HCT116 (cell line): ENCODE results near the gene NOTCH4. TPM values are rescaled to one million over a fixed set of nuclear protein-coding genes. Genes with fewer than 3 reads are reported as not detected.

Experiments used
- ATAC-seq: fragments of 200-7000 bp; cut with Tn5 transposase; 2 replicates; pipeline ENCODE4 v1.9.1; 2020; ENCODE audit warnings: mild to moderate bottlenecking, moderate library complexity
- BruUV-seq: library from RNA; stranded (reverse); fragments of 400-500 nt; replicated peaks from 2 replicates; lab custom pipeline; 2021; lab: Mats Ljungman, UMichigan
- CTCF ChIA-PET: fragments of 300-600 bp; sonication (Branson Sonifier 250); formaldehyde crosslinking; loops from one replicate; lab custom pipeline; 2021; ENCODE audit warnings: antibody characterized with exemption; lab: Charles Lee
- POLR2A ChIA-PET: fragments of 300-600, 350-600 bp; sonication (Branson Sonifier 250); formaldehyde crosslinking; loops from one replicate; lab custom pipeline; 2021; ENCODE audit warnings: antibody characterized with exemption; lab: Charles Lee
- RAD21 ChIA-PET, 2 experiments: fragments of 300-600 bp; sonication (Branson Sonifier 250); formaldehyde crosslinking; loops; one replicate each; lab custom pipeline; 2023; ENCODE audit warnings: low total read pairs in 2 of 2; ENCODE audit not compliant: uncharacterized antibody in 2 of 2, unreplicated experiment in 2 of 2, low non-redundant PET in 1 of 2; lab: Charles Lee
- DNase-seq: peaks from one replicate; pipeline ENCODE4 v3.0.0-alpha.2; 2010; ENCODE audit warnings: low read depth, low spot score
- H2AFZ ChIP-seq: fragments of 200-600 bp; shearing (Covaris generic), sonication (generic); 2 replicates; pipeline ENCODE4 v1.6.1; 2017; ENCODE audit warnings: low read depth, mixed run types, mixed read lengths, antibody characterized with exemption, low read length; ENCODE audit not compliant: poor library complexity, severe bottlenecking
- H3K27ac ChIP-seq: 2 replicates; pipeline ENCODE4 v1.5.1; 2012; ENCODE audit warnings: low read depth, low read length
- H3K27me3 ChIP-seq: fragments of 200-600 bp; sonication (generic); 2 replicates; pipeline ENCODE4 v1.6.1; 2016; ENCODE audit warnings: mixed run types, low read length, mixed read lengths; ENCODE audit not compliant: insufficient read depth
- H3K36me3 ChIP-seq, 2 experiments: fragments of 200-500 bp in 1 of 2; fragments of 200-600 bp in 1 of 2; sonication (Bioruptor generic) in 1 of 2; sonication (generic) in 1 of 2; 2 replicates each; pipeline versions ENCODE4 v1.5.1 to v1.6.1; 2014 to 2016; ENCODE audit warnings: low read length in 2 of 2, inconsistent platforms in 1 of 2, mixed read lengths in 1 of 2, mixed run types in 1 of 2; ENCODE audit not compliant: insufficient read depth in 2 of 2, control insufficient read depth in 1 of 2
- H3K4me1 ChIP-seq, 2 experiments: fragments of 200-600 bp in 1 of 2; sonication (generic) in 1 of 2; 2 replicates each; pipeline versions ENCODE4 v1.5.1 to v1.6.1; 2012 to 2017; ENCODE audit warnings: low read length in 2 of 2, inconsistent platforms in 1 of 2, mild to moderate bottlenecking in 1 of 2, mixed read lengths in 1 of 2, mixed run types in 1 of 2, moderate library complexity in 1 of 2; ENCODE audit not compliant: insufficient read depth in 2 of 2, control insufficient read depth in 1 of 2
- H3K4me2 ChIP-seq: fragments of 200-600 bp; sonication (generic); 2 replicates; pipeline ENCODE4 v1.6.1; 2017; ENCODE audit warnings: mixed run types, low read length, mixed read lengths
- H3K4me3 ChIP-seq, 2 experiments: fragments of 200-600 bp in 1 of 2; sonication (generic) in 1 of 2; replicated peaks in 1 of 2; 2 replicates each; pipeline ENCODE4 v1.5.1; 2011 to 2016; ENCODE audit warnings: low read length in 2 of 2, control low read depth in 1 of 2, low read depth in 1 of 2, mild to moderate bottlenecking in 1 of 2, mixed read lengths in 1 of 2, mixed run types in 1 of 2
- H3K79me2 ChIP-seq: fragments of 200-600 bp; sonication (generic); 2 replicates; pipeline ENCODE4 v1.6.1; 2017; ENCODE audit warnings: mild to moderate bottlenecking, mixed run types, low read length, moderate library complexity, mixed read lengths; ENCODE audit not compliant: insufficient read depth
- H3K9ac ChIP-seq: fragments of 200-600 bp; sonication (generic); 2 replicates; pipeline ENCODE4 v1.6.1; 2016; ENCODE audit warnings: low read length, mixed read lengths
- H3K9me2 ChIP-seq: fragments of 200-600 bp; sonication (generic), shearing (Covaris generic); 2 replicates; pipeline ENCODE4 v1.6.1; 2017; ENCODE audit warnings: mixed run types, mild to moderate bottlenecking, moderate library complexity; ENCODE audit not compliant: insufficient read depth
- H3K9me3 ChIP-seq, 2 experiments: fragments of 200-500 bp in 1 of 2; fragments of 200-600 bp in 1 of 2; sonication (Bioruptor generic) in 1 of 2; sonication (generic) in 1 of 2; 2 replicates each; pipeline ENCODE4 v1.6.1; 2014 to 2017; ENCODE audit warnings: low read length in 2 of 2, mixed read lengths in 2 of 2, inconsistent platforms in 1 of 2, low read depth in 1 of 2, mild to moderate bottlenecking in 1 of 2, mixed run types in 1 of 2, moderate library complexity in 1 of 2; ENCODE audit not compliant: control insufficient read depth in 1 of 2, insufficient read depth in 1 of 2
- H4K20me1 ChIP-seq: fragments of 200-600 bp; sonication (generic), shearing (Covaris generic); 2 replicates; pipeline ENCODE4 v1.6.1; 2017; ENCODE audit warnings: mixed run types, mild to moderate bottlenecking, moderate library complexity; ENCODE audit not compliant: insufficient read depth
- ATF3 ChIP-seq: IDR thresholded peaks from 2 replicates; pipeline ENCODE4 v1.6.1; 2012
- CBX3 ChIP-seq: IDR thresholded peaks from 2 replicates; pipeline ENCODE4 v1.6.1; 2012; ENCODE audit warnings: low read depth
- CEBPB ChIP-seq: IDR thresholded peaks from 2 replicates; pipeline ENCODE4 v1.6.1; 2012; ENCODE audit warnings: low read depth
- EGR1 ChIP-seq: IDR thresholded peaks from 2 replicates; pipeline ENCODE4 v1.6.1; 2012; ENCODE audit warnings: low read depth
- ELF1 ChIP-seq: IDR thresholded peaks from 2 replicates; pipeline ENCODE4 v1.6.1; 2012; ENCODE audit warnings: low read depth, borderline replicate concordance
- EZH2 ChIP-seq: fragments of 200-600 bp; sonication (generic); IDR thresholded peaks from 2 replicates; pipeline ENCODE4 v1.6.1; 2017; ENCODE audit warnings: antibody characterized with exemption, mixed run types
- EZH2phosphoT487 ChIP-seq: fragments of 200-600 bp; IDR thresholded peaks from 2 replicates; pipeline ENCODE4 v1.6.1; 2018; ENCODE audit warnings: antibody characterized with exemption, borderline replicate concordance
- JUND ChIP-seq: IDR thresholded peaks from 2 replicates; pipeline ENCODE4 v1.6.1; 2012
- MAX ChIP-seq: IDR thresholded peaks from 2 replicates; pipeline ENCODE4 v1.6.1; 2012
- POLR2A ChIP-seq: IDR thresholded peaks from 2 replicates; pipeline ENCODE4 v1.7.0; 2011; ENCODE audit warnings: borderline replicate concordance; ENCODE audit not compliant: insufficient read depth, insufficient read length; ENCODE audit errors: extremely low read depth
- POLR2AphosphoS5 ChIP-seq: IDR thresholded peaks from 2 replicates; pipeline ENCODE4 v1.6.1; 2011; ENCODE audit warnings: mild to moderate bottlenecking, low read depth, low read length, moderate library complexity
- RAD21 ChIP-seq: IDR thresholded peaks from 2 replicates; pipeline ENCODE4 v1.6.1; 2012; ENCODE audit warnings: low read depth, mild to moderate bottlenecking
- REST ChIP-seq: IDR thresholded peaks from 2 replicates; pipeline ENCODE4 v1.6.1; 2012; ENCODE audit warnings: low read depth
- SP1 ChIP-seq: IDR thresholded peaks from 2 replicates; pipeline ENCODE4 v1.6.1; 2012; ENCODE audit warnings: low read depth
- SRF ChIP-seq: IDR thresholded peaks from 2 replicates; pipeline ENCODE4 v1.6.1; 2012; ENCODE audit warnings: low read depth
- TCF7L2 ChIP-seq: IDR thresholded peaks from 2 replicates; pipeline ENCODE4 v1.7.0; 2011; ENCODE audit warnings: borderline replicate concordance, inconsistent platforms; ENCODE audit not compliant: insufficient read depth, insufficient read length; ENCODE audit errors: extremely low read depth
- YY1 ChIP-seq: IDR thresholded peaks from 2 replicates; pipeline ENCODE4 v1.6.1; 2011; ENCODE audit warnings: low read length, low read depth, moderate library complexity, mild to moderate bottlenecking; ENCODE audit not compliant: insufficient replicate concordance; ENCODE audit errors: extremely low read depth
- ZBTB33 ChIP-seq: IDR thresholded peaks from 2 replicates; pipeline ENCODE4 v1.6.1; 2011; ENCODE audit warnings: mild to moderate bottlenecking, low read length, moderate library complexity; ENCODE audit not compliant: insufficient replicate concordance; ENCODE audit errors: extremely low read depth
- ZFX ChIP-seq: fragments of 450-650 bp; IDR thresholded peaks from 2 replicates; pipeline ENCODE4 v1.6.1; 2017
- ZNF274 ChIP-seq: fragments of 200-500 bp; sonication (Bioruptor generic); IDR thresholded peaks from 2 replicates; pipeline ENCODE4 v1.6.1; 2014; ENCODE audit warnings: mild to moderate bottlenecking, low read depth, low read length, inconsistent platforms
- intact Hi-C: fragments of 100-400 bp; cut with micrococcal nuclease; formaldehyde crosslinking; loops from 2 replicates; pipeline ENCODE4 v1.10.0; 2022
- total RNA-seq: library from RNA; stranded (reverse); gene quantifications from one replicate; pipeline ENCODE4 v1.2.1, GENCODE V29; 2021; ENCODE audit not compliant: unreplicated experiment

Gene NOTCH4
- total RNA-seq, 1 experiment from 2014 or later = 0.81 TPM

GRCh38 chr6:32181148-32181702 lies 42.6 kb downstream of the NOTCH4 start:
- intact Hi-C loops = no loop called here
- Histone ChIP-seq H3K9me2 (no peaks in the 10 kb centered on the region), H3K79me2 (peaks cover 8% of the 10 kb centered on the region; the same call in 1 of the 2 replicates), H2AFZ (no peak overlapping the region), H3K27me3 (no peaks in the 10 kb centered on the region), H3K4me2 (no peak overlapping the region)
- ChIA-PET RAD21 (no interaction called here), CTCF (no interaction called here)
- BruUV-seq = no TSS peak
- no peak for ATAC-seq
- TF ChIP-seq MAX = no peak
- no peak for TF ChIP-seq POLR2AphosphoS5
- TF ChIP-seq SRF = no peak
- no peak for TF ChIP-seq EZH2phosphoT487
- no peak for TF ChIP-seq YY1
- no peak for TF ChIP-seq SP1
- TF ChIP-seq EGR1 = no peak
- TF ChIP-seq ZNF274 = no peak
- no peak for TF ChIP-seq ZBTB33
- TF ChIP-seq CEBPB = no peak
- no peak for TF ChIP-seq POLR2A
- no peak for TF ChIP-seq TCF7L2
- no peak for TF ChIP-seq RAD21
- TF ChIP-seq JUND = no peak
- TF ChIP-seq REST = no peak
- TF ChIP-seq ATF3 = no peak
- no peak for TF ChIP-seq ZFX
- no peak for TF ChIP-seq EZH2
- no peak for TF ChIP-seq CBX3
- TF ChIP-seq ELF1 = no peak
- TF ChIP-seq, all 23 proteins: peak for 0
- POLR2A ChIA-PET = interaction anchor here (1.0 to 1.3 kb wide), 2 partner anchors 10 to 14 kb away, joined by 3 to 4 read pairs; partner anchors contain the start of gene PBX2
- Histone ChIP-seq H4K20me1 (no peaks in the 10 kb centered on the region), H3K4me3 (no peak overlapping the region), H3K9me3 (no peaks in the 10 kb centered on the region), H3K4me1 (peaks cover 17 to 43% of the 10 kb centered on the region in 2 experiments), H3K27ac (no peak overlapping the region), H3K9ac (no peak overlapping the region), H3K36me3 (peaks cover 7 to 13% of the 10 kb centered on the region in 2 experiments; a peak in 2 of 4 replicates)
- DNase-seq = no peak
